Loucy (cell line): Measurements from ENCODE around the gene FTCD.

Experiments
- EZH2phosphoT487 ChIP-seq: fragments of 200-600 bp; IDR thresholded peaks from 2 replicates; pipeline ENCODE4 v1.6.1; 2018; ENCODE audit warnings: antibody characterized with exemption, mild to moderate bottlenecking, moderate library complexity, borderline replicate concordance
- TF ChIP-seq, protein P1 (sequence below): fragments of 200-600 bp; sonication (generic); conservative IDR thresholded peaks from 2 replicates; pipeline ENCODE4 v1.5.1; 2014; ENCODE audit warnings: mild to moderate bottlenecking, antibody characterized with exemption, low read length

GRCh38 chr21:46088189-46088588 lies 67.2 kb downstream of the FTCD start:
- TF ChIP-seq, protein P1, sequence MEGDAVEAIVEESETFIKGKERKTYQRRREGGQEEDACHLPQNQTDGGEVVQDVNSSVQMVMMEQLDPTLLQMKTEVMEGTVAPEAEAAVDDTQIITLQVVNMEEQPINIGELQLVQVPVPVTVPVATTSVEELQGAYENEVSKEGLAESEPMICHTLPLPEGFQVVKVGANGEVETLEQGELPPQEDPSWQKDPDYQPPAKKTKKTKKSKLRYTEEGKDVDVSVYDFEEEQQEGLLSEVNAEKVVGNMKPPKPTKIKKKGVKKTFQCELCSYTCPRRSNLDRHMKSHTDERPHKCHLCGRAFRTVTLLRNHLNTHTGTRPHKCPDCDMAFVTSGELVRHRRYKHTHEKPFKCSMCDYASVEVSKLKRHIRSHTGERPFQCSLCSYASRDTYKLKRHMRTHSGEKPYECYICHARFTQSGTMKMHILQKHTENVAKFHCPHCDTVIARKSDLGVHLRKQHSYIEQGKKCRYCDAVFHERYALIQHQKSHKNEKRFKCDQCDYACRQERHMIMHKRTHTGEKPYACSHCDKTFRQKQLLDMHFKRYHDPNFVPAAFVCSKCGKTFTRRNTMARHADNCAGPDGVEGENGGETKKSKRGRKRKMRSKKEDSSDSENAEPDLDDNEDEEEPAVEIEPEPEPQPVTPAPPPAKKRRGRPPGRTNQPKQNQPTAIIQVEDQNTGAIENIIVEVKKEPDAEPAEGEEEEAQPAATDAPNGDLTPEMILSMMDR, result no peak
- TF ChIP-seq EZH2phosphoT487, result no peak
